Measurements from ENCODE around the gene TAF9B.
A peak's percentile ranks its signal among the peaks of the same experiment; 100 is the strongest.
"Not testable (repeated sequence)": the region's sequence is repeated elsewhere in the genome, so short reads cannot be mapped to it uniquely, and the experiment has no call there.

Gene TAF9B

GRCh38 chrX:78139160-78140123 lies at the start of gene TAF9B:
TSS of gene TAF9B (minus strand) at chrX:78139650. CDS start at chrX:78139611, 39 bp downstream.
- DNase-seq (ENCODE audit: low spot score), result peak; percentile 86

GRCh38 chrX:78182881-78183280 lies 43.4 kb upstream of the TAF9B start:
- DNase-seq (ENCODE audit: low spot score), result no peak

- no peak for DNase-seq (ENCODE audit: low spot score)
Measured at GRCh38 chrX:78181307-78181706, 41.9 kb upstream of the TAF9B start.

GRCh38 chrX:78168065-78168464 lies 28.6 kb upstream of the TAF9B start:
- no peak for DNase-seq (ENCODE audit: low spot score)

GRCh38 chrX:78165425-78165824 lies 26.0 kb upstream of the TAF9B start:
- DNase-seq (ENCODE audit: low spot score), result no peak

- not testable (repeated sequence) for DNase-seq (ENCODE audit: low spot score)
Measured at GRCh38 chrX:78163175-78163574, 23.7 kb upstream of the TAF9B start.

- not testable (repeated sequence) for DNase-seq (ENCODE audit: low spot score)
Measured at GRCh38 chrX:78160711-78161110, 21.3 kb upstream of the TAF9B start.

GRCh38 chrX:78157846-78158245 lies 18.4 kb upstream of the TAF9B start:
- not testable (repeated sequence) for DNase-seq (ENCODE audit: low spot score)

- DNase-seq (ENCODE audit: low spot score), result not testable (repeated sequence)
Measured at GRCh38 chrX:78157373-78157772, 17.9 kb upstream of the TAF9B start.

- DNase-seq (ENCODE audit: low spot score), result not testable (repeated sequence)
Measured at GRCh38 chrX:78147002-78147540, 7.6 kb upstream of the TAF9B start.

- no peak for DNase-seq (ENCODE audit: low spot score)
Measured at GRCh38 chrX:78140206-78140605, 756 bp upstream of the TAF9B start.

GRCh38 chrX:78133238-78133960 lies 6.1 kb downstream of the TAF9B start:
- DNase-seq (ENCODE audit: low spot score), result no peak

- no peak for DNase-seq (ENCODE audit: low spot score)
Measured at GRCh38 chrX:78131117-78131516, 8.3 kb downstream of the TAF9B start.

- no peak for DNase-seq (ENCODE audit: low spot score)
Measured at GRCh38 chrX:78130396-78130795, 9.1 kb downstream of the TAF9B start.

- no peak for DNase-seq (ENCODE audit: low spot score)
Measured at GRCh38 chrX:78129714-78130113, 9.7 kb downstream of the TAF9B start.

- not testable (repeated sequence) for DNase-seq (ENCODE audit: low spot score)
Measured at GRCh38 chrX:78125781-78126180, 13.7 kb downstream of the TAF9B start.

GRCh38 chrX:78125148-78125547 lies 14.3 kb downstream of the TAF9B start:
- no peak for DNase-seq (ENCODE audit: low spot score)

GRCh38 chrX:78124307-78124706 lies 15.1 kb downstream of the TAF9B start:
- peak; percentile 5 for DNase-seq (ENCODE audit: low spot score)

- DNase-seq (ENCODE audit: low spot score), result no peak
Measured at GRCh38 chrX:78123190-78123589, 16.3 kb downstream of the TAF9B start.

- DNase-seq (ENCODE audit: low spot score), result peak; percentile 4
Measured at GRCh38 chrX:78119521-78120227, 19.8 kb downstream of the TAF9B start.

- DNase-seq (ENCODE audit: low spot score), result no peak
Measured at GRCh38 chrX:78118628-78119027, 20.8 kb downstream of the TAF9B start.

- DNase-seq (ENCODE audit: low spot score), result no peak
Measured at GRCh38 chrX:78116766-78117165, 22.7 kb downstream of the TAF9B start.

Data from iPS-NIHi11 (cell line).